Measurements from ENCODE around the gene RTTN. TPM values are rescaled to one million over a fixed set of nuclear protein-coding genes. Genes with fewer than 3 reads are reported as not detected.

RTTN gene
- total and polyA plus RNA-seq, 9 of the 15 experiments (the other 6 are each of a cell fraction or from before 2014, with no cell fraction given), result 3.1 to 18.3 (median 10.6) TPM

- H2AFZ ChIP-seq (ENCODE audit: low read depth, low read length), result no peak overlapping the region
- in situ Hi-C loops (cut with MboI) (no loop called here), intact Hi-C loops (cut with micrococcal nuclease) (no loop called here)
- FAIRE-seq, result no peak
- H3K36me3 ChIP-seq (ENCODE audit: control insufficient read depth, insufficient read depth, low read length), result peaks cover 2% of the 10 kb centered on the region; the same call in 1 of the 3 replicates
- ChIA-PET POLR2A (no interaction called here), CTCF (ENCODE audit: low intra/inter-chr PET ratio) (no interaction called here)
- no peak overlapping the region for H3K4me2 ChIP-seq (ENCODE audit: insufficient read depth, low read length)
- no peaks in the 10 kb centered on the region for H3K9me3 ChIP-seq (replicated peaks; ENCODE audit: control insufficient read depth, insufficient read depth, low read depth, low read length)
- BruUV-seq (replicated peaks), result no TSS peak
- H3K27me3 ChIP-seq (ENCODE audit: control insufficient read depth in 2 of 2, insufficient read depth in 2 of 2, low read length in 2 of 2), result no peaks in the 10 kb centered on the region
- H3K27ac ChIP-seq (ENCODE audit: extremely low read depth, low read depth, low read length), result no peak overlapping the region
- no peaks in the 10 kb centered on the region for H3K4me1 ChIP-seq (replicated peaks in 1 of 2; ENCODE audit: control insufficient read depth in 2 of 2, insufficient read depth in 2 of 2, low read length in 2 of 2)
- 76% methylated on average over 2 of the region's 4 CpGs for WGBS (ENCODE audit: insufficient coverage, low coverage, missing lambda C conversion rate)
- no peaks in the 10 kb centered on the region for H3K9me1 ChIP-seq (ENCODE audit: control insufficient read depth, insufficient read depth, low read length)
- DNase-seq (ENCODE audit: extremely low read depth in 1 of 4, low spot score in 3 of 4), result no peak
- H4K20me1 ChIP-seq (replicated peaks; ENCODE audit: control insufficient read depth, insufficient read depth, low read length), result no peaks in the 10 kb centered on the region
- no peak overlapping the region for H3K4me3 ChIP-seq
- TF ChIP-seq MCM5 (IDR thresholded peaks at IDR 0.05; ENCODE audit: low read depth) (no peak), MBD1 (CRISPR knock-in tag; IDR thresholded peaks at IDR 0.05) (no peak), KDM2B (CRISPR knock-in tag; IDR thresholded peaks at IDR 0.05) (no peak), CHD2 (IDR thresholded peaks at IDR 0.05; ENCODE audit: low read depth, low read length) (no peak), CBFA2T2 (conservative IDR thresholded peaks at IDR 0.05) (no peak), BACH1 (tag; IDR thresholded peaks at IDR 0.05) (no peak), NELFE (IDR thresholded peaks at IDR 0.05; ENCODE audit: insufficient read depth, insufficient read length) (no peak)
- H3K9ac ChIP-seq (ENCODE audit: insufficient read depth in 1 of 2, low read depth in 2 of 2, low read length in 2 of 2), result no peak overlapping the region
- ATAC-seq, result no peak
- no peaks in the 10 kb centered on the region for H3K79me2 ChIP-seq (ENCODE audit: control insufficient read depth, insufficient read depth, low read length)
These were observed 157.4 kb downstream of the RTTN start for GRCh38 chr18:70047931-70048603.
